ENCODE data around the gene APOL3. TPM values are rescaled to one million over a fixed set of nuclear protein-coding genes. Genes with fewer than 3 reads are reported as not detected.
"Not testable (repeated sequence)": the region's sequence is repeated elsewhere in the genome, so short reads cannot be mapped to it uniquely, and the experiment has no call there.

The APOL3 gene
- polyA plus RNA-seq, 5 donors = 33.4 to 43.9 (median 38.9) TPM

DNA sequence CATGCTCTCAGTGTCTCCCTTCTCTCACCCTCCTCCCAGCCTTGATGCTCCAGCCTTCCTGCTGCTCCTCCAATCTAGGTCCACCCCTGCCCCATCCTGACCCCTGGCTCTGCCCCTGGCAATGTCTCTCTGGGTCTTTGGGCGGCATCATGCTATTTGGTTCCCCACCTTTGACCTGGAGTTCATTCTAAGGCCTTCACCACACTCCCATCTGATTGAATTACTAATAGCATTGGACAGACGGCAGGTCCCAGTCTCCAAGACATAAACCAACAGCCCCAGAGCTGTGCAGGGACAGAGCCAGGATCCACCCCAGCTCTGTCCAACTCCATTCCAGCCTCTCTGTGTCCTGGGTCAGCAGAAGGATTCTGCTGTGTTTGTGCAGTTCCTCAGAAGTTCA lies 33.8 kb upstream of the APOL3 start:
- no peak for DNase-seq

DNA sequence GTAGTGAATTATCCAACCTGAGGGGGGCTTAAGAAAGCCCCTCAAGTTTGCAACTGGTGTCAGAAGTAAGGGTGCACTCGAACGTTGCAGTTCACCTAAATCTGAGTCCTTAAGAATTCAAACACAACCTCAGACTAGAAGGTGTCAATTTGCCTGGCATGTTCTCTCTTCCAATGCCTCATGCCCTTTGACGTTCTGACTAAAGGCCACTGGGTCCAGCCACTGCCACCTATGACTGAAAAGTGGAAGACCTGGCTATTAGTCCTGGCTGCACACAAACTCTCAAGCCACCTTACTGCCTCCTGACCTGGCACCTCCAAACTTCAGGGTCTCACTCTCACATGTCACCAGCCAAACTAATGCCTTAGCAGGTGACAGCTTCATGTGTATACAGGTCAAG lies 33.0 kb upstream of the APOL3 start:
- DNase-seq = no peak

DNA sequence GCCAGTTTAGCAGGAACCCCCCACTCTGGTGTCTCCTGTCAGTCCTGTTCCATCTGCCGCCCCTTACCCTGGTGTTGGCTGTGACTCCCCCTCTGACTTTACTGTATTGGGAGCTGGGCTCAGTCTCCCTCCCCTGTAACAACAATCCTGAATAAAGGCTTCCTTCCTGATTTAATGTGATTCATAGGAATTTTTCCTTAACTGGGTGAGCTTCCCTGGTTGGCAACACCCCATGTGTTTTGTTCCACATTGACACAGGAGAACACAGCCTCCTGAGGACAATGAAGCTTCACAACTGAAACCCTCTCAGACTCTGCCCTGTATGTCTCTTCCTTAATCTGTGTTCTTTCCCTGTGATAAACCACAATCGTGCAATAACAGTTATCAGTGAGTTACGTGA lies 32.6 kb upstream of the APOL3 start:
- DNase-seq = no peak

DNA sequence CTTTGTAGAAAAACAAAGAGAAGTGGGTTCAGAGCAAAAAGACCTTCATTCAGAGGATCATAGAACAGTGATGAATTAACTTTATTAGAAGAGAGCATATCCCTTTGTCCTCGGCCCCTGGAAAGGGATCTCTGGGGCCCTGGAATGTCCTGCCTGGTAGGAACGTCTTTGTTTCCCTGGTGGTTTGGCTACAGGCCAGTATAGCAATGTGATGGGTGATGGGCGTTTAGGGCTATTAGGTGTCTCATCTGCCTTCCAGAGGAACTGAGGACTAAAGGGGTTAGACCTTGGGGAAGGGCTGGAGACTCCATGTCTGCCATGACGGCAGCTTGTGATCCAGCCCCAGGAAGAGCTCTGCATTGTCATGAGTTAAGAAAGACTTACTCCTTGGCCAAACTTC lies 32.0 kb upstream of the APOL3 start:
- no peak for DNase-seq

DNA sequence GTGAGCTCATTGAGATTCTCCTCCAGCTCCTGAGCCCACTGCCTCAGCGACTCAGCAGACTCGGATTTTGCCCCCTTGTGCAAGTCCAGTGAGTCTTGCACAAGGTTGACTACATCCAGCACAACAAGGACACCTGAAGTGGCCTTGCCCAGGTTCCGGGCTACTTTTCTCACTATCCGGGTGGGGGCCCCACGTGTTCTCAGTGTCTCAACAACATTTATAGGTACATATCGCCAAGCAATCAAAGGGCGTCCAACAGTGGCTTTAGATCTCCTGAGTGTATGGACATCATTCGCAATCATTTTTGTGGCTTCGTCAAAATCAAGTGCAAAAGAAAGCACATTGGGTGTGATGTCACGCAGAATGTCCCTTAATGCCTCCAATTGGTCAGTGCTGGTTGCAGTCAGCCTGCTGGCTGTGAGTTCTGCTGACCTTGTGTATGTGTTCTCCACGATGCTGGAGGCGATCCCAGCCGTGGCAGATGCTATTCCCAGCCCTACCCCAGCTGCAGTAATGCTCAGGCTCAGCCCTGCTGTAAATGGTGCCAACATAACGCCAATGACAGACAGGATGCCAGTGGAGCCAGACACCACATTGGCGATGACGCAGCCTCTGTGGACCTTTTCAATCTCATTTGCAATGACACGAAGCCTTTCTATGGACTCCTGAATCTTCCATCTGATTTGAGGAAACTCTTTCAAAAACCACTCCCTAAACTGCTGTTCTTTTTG lies 30.7 kb upstream of the APOL3 start:
- peak; percentile 47 to 65 for DNase-seq

DNA sequence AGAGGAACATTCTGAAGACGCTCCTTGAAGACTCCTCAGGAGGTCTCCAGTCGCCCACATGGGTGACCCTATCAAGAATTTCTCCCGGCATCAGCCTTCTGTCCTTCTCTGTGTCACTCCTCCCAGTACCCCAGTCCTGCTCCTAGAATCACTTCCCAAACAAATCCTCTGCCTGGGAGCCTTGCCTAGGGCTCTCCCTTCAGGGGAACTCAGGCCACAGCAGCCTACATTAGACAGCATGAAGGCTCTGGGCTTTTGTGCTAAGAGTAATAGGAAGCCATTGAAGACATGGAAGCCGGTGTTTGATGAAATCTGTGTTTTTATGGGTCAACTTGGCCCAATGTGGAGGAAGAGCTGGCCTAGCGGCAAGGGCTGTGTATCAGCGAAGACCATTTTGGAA lies 27.3 kb upstream of the APOL3 start:
- not testable (repeated sequence) for DNase-seq

DNA sequence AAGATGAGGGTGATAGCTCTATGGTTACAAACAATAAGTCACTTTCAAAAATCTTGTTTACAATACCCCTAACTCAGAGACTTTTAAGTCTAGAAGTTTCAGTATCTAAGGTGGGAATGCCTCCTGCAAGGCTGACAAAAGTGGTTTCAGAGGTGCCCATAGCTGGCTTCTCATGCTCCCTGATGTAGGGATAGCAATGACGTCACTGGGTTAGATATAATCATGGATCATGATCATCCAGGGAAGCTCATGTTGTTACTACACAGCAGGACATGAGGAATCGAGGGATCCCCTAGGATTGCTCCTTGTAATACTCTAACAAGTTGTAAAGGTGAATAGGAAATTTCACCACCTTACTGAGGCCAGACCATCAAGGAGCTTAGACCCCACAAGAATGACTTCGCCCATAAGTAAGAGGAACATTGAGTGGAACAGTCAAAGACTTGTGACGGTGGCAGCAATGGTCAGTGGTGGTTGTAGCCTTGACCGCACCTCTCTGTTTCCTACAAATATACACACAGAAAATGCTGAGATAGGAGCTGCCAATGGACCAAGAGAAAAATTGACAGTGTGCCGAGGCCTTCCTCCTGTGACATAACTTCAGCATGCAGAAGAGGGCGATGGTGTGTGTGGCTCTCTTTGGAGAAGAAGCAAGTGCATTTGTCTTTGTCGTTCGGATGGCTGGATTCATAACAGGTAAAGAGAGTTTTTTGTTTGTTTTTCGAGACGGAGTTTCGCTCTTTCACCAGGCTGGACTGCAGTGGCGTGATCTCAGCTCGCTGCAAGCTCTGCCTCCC lies 25.5 kb upstream of the APOL3 start:
- no peak for DNase-seq

DNA sequence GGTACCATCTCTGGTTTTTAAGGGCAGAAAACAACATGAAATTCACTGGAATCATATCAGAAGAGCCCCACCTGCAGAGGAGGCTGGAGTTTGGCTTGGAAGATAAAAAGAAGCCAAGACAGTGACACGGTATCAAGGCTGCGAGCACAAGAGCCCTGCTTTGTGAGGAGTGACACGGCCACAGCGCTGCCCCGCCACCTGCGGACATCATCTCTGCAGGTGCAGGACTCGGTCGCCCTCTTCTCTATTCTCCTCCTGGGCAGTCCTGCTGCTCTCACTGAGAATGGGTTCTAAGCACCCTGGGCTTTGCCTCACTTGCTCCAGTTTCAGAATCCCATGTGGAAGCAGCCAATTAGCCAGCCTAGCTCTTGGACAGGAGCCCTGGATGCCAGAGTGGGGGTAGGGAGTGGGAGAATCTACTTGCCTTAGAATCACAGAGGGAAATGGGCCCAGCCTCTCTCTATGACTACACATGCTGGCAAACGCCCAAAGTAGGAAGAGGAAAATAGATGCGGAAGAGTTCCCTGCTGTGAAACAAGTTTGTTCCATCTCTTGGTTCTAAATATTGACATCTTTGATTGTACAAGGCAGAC lies 24.0 kb upstream of the APOL3 start:
- DNase-seq = no peak

DNA sequence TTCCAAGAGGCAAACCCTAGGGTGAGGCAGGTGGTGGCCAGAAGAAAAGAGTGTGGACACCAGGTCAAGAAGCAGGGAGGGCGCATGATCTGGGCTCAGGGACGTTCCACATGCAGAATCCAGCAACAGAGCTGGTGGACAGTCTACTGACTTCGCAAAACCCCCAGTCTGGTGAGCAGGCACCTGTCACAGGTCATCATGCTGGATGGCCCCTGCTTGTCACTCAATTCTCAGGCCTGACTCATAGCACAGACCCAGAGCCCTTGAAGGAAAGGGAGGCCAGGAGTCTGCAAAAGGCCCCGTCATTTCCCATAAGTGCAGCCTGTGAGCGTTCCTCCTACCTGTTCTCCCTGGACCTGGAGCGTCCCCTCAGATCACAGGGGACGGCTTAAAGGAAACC lies 22.9 kb upstream of the APOL3 start:
- DNase-seq = no peak

DNA sequence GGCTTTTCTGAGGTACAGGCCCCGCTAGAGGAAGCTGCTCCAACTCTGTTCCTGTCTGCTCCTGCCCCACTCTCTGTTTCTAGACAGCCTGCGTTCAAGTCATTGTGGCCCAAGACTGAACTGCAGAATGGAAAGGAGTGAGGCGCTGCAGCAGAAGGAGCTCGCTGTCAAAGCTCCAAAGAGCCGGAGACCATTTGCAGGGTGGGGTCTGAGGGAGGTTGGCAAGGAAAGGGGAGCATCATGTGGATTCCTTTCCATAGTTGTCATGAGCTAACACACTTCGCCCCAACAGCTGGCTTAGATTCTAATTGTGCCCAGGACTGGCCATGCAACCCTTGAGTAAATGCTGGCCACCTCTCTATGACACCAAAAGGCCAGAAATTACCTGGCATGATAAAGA lies 22.3 kb upstream of the APOL3 start:
- no peak for DNase-seq

DNA sequence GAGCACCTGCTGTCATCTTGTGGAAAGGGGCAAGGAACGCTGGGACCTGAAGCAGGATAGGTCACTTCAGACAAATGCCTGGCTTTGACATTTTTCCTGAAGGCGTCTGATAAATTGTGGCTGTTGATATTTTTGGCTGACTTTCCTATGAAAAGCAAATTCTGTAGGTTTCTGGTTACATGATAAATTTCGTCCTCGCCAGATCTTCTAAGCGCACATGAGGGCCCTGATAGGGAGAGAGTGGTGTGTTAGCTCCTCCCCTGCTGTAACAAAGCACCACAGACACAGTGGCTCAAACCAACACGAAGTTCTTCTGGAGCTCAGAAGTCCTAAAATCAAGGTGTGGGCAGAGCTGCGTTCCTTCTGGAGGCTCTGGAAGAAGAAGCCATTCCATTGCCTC lies 21.5 kb upstream of the APOL3 start:
- DNase-seq = no peak

DNA sequence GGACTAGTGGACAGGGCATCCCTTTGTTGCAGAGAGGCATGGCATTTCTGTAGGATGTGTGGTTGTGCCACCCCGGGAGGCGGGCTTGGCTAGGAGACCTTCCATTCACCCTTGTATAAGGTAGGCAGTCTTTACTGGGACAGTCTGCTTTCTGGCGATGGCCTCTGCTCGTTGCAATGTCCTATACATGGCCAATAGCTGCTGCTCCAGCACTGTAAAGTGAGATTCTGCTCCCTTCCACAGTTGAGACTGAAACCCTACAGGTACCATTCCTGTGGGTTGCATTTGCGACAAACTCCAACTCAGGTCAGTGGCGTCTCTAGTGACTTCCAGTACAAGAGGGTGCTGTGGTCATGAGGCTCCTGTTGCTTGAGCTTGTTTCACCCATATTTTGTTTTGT lies 20.4 kb upstream of the APOL3 start:
- no peak for DNase-seq

DNA sequence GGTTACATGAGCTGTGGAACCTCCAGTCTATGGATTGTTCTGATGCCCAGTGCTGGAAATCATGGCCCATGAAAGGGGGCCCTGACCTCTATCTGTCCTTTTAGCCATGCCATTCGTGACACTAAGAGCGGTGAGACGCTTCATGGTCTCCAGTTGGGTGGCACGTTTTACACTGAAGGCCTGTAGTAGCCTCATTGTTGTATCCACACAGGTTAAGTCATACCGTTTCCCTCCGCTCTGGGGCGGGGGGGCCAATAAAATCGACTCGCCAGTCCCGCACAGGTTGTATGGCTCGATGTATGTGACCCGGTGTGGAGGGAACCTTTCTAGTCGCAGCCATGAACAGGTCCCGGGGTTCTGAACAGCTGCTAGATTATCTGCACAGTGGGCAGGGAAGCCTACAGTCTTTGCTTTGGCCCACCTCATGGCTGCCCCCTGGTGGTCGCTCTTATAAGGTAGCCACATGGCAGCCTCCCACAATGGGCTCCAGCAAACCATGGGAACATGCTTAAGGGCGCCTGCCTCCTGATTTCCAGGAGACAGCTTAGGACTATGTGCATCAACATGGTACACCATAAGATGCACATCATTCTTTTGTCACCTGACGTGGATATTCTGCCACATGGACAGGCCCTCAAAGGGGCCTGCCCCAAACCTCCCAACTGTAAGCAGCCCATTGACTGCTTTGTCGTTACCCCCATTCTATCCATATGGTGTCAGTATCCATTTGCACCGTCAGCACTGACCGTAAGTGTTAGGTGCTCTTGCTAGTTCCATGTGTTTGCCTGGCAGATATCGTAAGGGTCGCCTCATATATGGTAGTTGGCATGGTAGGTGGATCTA lies 19.7 kb upstream of the APOL3 start:
- DNase-seq = peak in 1 of 2 donors; percentile 56

DNA sequence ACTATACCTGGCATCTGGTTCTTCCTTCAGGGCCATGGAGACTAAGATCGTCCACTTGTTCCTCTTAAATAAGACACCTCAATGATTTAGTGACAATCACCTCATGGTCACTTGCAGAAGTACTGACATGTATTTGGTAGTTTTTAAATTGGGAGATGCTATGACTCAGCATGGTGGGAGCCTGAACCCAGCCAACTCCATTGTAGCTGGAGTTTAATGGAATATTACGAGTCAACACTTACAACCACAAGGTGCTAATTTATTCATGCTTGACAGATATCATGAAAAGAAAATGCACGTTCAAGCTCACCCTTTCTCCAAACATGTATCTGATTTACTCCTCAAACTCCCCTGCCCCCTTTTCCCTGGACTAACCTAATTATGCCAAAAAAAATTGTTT lies 16.6 kb upstream of the APOL3 start:
- DNase-seq = no peak

DNA sequence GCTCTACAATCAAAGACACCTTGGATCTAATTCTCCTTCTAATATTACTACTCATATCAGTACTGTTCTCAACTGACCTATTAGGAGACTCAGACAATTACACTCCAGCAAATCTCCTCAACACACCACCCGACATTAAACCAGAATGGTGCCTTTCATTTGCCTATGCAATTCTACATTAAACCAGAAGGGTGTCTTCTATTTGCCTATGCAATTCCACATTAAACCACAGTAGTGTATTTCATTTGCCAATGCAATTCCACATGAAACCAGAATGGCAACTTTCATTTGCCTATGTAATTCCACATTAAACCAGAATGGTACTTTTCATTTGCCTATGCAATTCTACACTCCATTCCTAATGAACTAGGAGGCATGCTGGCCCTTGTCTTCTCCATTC lies 15.3 kb upstream of the APOL3 start:
- no peak for DNase-seq

DNA sequence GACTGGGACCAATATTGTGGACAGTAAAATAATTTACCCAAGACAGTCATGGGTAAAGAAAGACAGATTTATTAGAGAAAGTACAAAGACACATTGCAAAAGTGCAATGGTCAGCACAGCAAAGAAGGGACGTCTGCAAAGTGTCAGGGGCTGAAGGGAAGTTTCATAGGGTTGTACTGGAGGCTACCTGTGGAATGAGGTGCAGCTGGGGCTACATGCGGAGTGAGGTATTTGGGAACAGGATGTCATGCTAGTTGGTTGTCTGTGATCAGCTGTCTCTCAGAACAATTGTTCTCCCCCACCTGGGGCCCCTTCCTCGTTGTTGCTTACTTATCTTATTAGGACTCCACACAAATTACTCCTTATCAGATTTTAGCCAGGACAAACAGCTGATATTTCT lies 11.4 kb upstream of the APOL3 start:
- DNase-seq = no peak

DNA sequence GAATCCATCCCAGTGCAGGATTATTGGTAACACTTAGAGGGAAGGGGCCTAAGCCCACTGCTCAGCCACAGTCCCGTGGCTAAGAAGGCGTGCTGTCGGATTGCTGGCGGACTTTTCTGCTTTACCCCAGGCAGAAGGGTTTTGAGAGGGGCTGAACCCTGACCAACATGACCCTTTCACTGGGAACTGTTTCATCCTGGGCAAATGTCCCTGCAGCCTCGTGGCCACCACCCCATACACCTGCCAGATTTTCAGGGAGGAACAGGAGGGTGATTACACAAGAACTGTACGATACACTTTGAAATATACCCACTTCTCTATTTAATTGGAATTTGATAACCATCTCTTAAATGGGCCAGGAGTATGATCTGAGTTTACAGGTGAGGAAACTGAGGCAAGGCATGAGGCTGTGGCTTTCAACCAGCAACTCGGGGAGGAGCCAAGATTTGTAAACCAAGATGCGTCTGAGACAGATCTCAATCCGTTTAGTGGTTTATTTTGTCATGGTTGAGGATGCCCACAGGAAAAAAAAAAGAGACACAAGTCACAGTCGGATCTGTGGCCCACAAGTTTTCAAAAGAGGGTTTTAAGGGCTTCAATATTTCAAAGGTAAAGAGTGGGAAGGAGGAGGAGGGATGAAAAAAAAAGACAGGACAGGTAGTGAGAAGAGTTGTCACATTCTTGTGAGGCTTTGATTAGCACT lies 6.1 kb upstream of the APOL3 start:
- DNase-seq = no peak

DNA sequence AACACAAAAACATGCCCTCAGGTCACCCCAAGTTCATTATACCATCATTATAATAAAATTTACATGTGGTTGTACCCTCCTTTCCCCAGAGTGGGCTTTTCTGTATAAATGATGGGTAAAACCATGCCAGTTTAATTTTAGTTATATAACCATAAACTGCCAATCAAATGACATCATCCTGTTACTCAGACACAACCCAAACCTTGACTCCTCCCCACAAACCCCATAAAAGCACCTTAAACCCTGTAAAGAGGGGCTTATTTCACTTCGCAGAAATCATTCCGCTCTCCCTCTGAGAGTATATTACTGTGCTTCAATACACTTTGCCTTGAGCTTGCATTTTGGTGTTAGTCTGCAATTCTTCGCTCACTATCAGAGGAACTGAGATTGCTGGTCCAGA lies 5.5 kb upstream of the APOL3 start:
- no peak for DNase-seq

DNA sequence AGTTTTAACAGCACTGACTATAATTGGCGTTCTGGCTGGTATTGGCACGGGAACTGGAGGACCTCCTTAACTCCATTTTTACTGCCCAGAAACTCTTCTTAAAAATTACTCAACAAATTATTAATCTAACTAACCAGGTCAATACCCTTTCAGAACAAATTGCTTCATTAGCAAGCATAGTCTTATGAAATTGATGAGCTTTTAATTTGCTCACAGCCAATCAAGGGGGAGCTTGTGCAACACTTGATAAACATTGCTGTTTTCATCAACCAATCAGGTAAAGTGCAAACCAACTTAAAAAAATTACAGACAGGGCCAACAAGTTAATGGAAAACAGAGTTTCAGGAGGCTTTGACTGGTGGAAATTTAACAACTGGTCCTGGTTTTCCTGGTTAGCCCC lies 4.6 kb upstream of the APOL3 start:
- DNase-seq = peak; percentile 46 to 63

DNA sequence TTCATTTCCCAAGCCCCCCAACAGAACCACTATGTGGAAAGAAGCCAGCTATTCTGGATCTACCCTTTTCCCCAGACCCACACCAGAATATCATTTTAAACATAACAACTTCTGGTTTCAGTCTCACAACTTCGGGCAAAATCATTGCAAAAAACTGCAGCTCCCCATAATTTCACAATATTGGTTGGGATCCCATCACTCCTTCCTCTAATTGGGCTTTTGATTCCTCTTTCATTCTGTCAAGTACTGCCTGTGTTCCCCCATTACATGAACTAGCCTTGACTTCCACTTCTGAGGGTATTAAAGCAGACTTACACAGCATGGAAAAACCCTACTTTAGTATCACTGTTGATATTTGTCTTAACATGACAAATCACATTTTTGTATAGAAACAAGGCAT lies 4.1 kb upstream of the APOL3 start:
- DNase-seq = no peak

DNA sequence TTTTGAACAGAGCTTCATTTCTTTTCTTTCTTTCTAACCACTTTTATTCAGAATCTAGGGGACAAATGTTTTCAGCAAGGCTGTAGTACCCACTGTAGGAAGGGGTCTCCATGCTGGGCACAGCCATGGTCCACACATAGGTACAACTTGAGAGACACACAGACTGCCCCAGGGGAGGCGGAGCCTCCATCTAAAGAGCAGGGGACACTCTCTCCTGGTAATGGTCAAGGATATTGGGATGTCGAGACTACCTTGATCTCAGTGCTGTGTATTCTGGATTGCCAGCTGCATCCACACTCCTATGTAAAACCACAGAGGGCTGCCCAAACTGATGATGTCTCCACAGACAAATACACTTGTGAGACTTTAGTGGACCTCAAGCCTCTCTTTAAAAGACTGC lies 2.9 kb upstream of the APOL3 start:
- DNase-seq = no peak
